Measurements from ENCODE around the gene BRF1. TPM values are rescaled to one million over a fixed set of nuclear protein-coding genes. Genes with fewer than 3 reads are reported as not detected.

The BRF1 gene
- total RNA-seq, 1 donor from 2014 or later, result 16.9 TPM

DNA sequence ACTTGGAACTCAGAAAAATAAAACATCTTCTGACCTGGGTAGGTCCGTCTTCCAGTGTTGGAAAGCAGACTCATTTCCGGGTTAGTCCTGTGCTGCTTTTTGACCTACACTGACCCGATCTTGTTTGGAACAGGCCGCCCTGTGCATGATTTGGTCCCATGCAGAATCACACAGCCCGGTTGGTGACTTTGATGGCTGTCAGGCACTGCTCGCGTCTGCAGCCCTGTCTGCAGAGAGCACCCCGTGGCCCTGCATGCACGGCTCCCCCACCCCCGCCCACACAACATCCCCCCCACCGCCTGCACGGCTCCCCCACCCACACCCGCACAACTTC is 45.4 kb upstream of the BRF1 start:
- H3K9me3 Mint-ChIP-seq, result peaks cover 15% of the 10 kb centered on the region

GRCh38 chr14:105343194-105343593 is 42.4 kb upstream of the BRF1 start:
- H3K27me3 Mint-ChIP-seq (ENCODE audit: insufficient read depth, low read depth), result no peaks in the 10 kb centered on the region
- H3K4me1 Mint-ChIP-seq, result peaks cover 18% of the 10 kb centered on the region
- Histone ChIP-seq H3K9me3 (ENCODE audit: low read depth) (no peaks in the 10 kb centered on the region), H3K4me3 (no peak overlapping the region), H3F3A (ENCODE audit: low read depth) (no peaks in the 10 kb centered on the region), H3K4me1 (peaks cover 6% of the 10 kb centered on the region), H3K27me3 (no peaks in the 10 kb centered on the region), H3K79me2 (ENCODE audit: low read depth) (peaks cover 5% of the 10 kb centered on the region), H4K20me1 (ENCODE audit: low read depth) (peaks cover 9% of the 10 kb centered on the region), H3K27ac (no peak overlapping the region), H3K4me2 (no peak overlapping the region), H2AFZ (replicated peaks) (no peak overlapping the region), H3K9ac (no peak overlapping the region), H3K36me3 (no peaks in the 10 kb centered on the region)
- peaks cover 11% of the 10 kb centered on the region for H3K36me3 Mint-ChIP-seq
- TF ChIP-seq CTCF (IDR thresholded peaks at IDR 0.05), result no peak
- no peak for TF ChIP-seq EZH2 (IDR thresholded peaks at IDR 0.05)
- no peak for TF ChIP-seq EZH2phosphoT487 (IDR thresholded peaks at IDR 0.05)
- H3K9me3 Mint-ChIP-seq, result peaks cover 15% of the 10 kb centered on the region
- H3K27ac Mint-ChIP-seq, result no peak overlapping the region
- DNase-seq (ENCODE audit: low spot score), result no peak
- H3K4me3 Mint-ChIP-seq, result no peak overlapping the region

More for the DNA sequence above, 45.4 kb upstream of the BRF1 start:
- Mint-ChIP-seq H3K27me3 (ENCODE audit: insufficient read depth, low read depth) (peaks cover 1% of the 10 kb centered on the region), H3K36me3 (peaks cover 11% of the 10 kb centered on the region), H3K4me3 (no peak overlapping the region), H3K4me1 (peaks cover 17% of the 10 kb centered on the region), H3K27ac (no peak overlapping the region)
- Histone ChIP-seq H4K20me1 (ENCODE audit: low read depth) (peaks cover 13% of the 10 kb centered on the region), H3K4me3 (no peak overlapping the region), H3K4me2 (no peak overlapping the region), H3F3A (ENCODE audit: low read depth) (no peaks in the 10 kb centered on the region), H3K27me3 (no peaks in the 10 kb centered on the region), H3K9ac (no peak overlapping the region), H3K4me1 (peaks cover under 1% of the 10 kb centered on the region), H3K9me3 (ENCODE audit: low read depth) (no peaks in the 10 kb centered on the region), H3K79me2 (ENCODE audit: low read depth) (peaks cover 5% of the 10 kb centered on the region), H3K36me3 (no peaks in the 10 kb centered on the region), H3K27ac (no peak overlapping the region), H2AFZ (replicated peaks) (no peak overlapping the region)
- no peak for TF ChIP-seq CTCF (IDR thresholded peaks at IDR 0.05)
- TF ChIP-seq EZH2 (IDR thresholded peaks at IDR 0.05), result no peak
- TF ChIP-seq EZH2phosphoT487 (IDR thresholded peaks at IDR 0.05), result no peak
- no peak for DNase-seq (ENCODE audit: low spot score)

DNA sequence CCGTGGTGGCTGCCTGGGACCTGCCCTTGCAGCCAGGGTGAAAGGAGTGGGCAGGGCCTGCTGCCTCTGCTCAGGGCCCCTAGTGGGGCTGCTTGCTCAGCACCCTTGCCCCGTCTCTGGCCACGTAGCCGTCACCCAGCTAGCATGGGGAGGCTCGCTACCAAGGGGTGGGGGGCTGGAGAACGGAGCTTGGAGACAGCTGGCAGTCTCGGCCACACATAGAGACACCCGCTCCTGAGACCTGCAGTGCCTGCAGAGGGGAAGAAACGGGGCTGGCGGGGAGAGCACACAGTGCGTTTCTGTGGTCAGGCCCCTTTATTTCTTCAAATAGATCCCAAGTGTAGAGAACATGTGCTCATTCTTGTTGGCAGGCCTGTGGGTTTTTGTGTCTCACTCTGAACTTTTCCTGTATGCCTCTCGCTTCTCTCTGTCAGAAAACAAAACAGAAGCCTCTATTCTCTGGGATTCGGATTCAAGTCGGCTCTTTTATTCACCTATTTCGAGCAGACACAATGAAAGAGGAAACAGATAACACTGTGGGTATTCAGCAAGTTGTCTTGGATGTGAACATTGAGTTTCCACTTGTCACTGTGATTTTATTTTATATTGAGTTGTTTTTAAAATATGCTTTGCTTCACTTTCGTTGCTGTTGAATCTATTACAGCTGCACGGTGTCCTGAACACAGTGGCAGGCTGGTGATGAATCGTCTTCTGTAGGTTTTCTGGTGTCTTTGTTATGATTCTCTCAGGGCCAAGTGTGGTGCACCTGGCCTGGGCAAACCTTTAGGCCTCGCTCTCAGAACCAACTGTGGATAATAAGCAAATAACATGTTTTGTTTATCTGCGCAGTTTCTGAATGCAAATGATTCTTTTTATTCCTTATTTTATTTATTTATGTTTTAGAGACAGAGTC is 40.3 kb upstream of the BRF1 start:
- Histone ChIP-seq H3K27me3 (no peaks in the 10 kb centered on the region), H3K9me3 (ENCODE audit: low read depth) (no peaks in the 10 kb centered on the region), H2AFZ (replicated peaks) (no peak overlapping the region), H3K36me3 (no peaks in the 10 kb centered on the region), H3K4me3 (no peak overlapping the region), H4K20me1 (ENCODE audit: low read depth) (peaks cover 6% of the 10 kb centered on the region), H3F3A (ENCODE audit: low read depth) (no peaks in the 10 kb centered on the region), H3K9ac (no peak overlapping the region), H3K4me1 (peaks cover 6% of the 10 kb centered on the region), H3K4me2 (no peak overlapping the region), H3K79me2 (ENCODE audit: low read depth) (peaks cover 5% of the 10 kb centered on the region), H3K27ac (no peak overlapping the region)
- Mint-ChIP-seq H3K9me3 (peaks cover 15% of the 10 kb centered on the region), H3K4me1 (peaks cover 18% of the 10 kb centered on the region), H3K27ac (peak overlapping the region; percentile 43), H3K4me3 (no peak overlapping the region), H3K36me3 (peaks cover 11% of the 10 kb centered on the region), H3K27me3 (ENCODE audit: insufficient read depth, low read depth) (no peaks in the 10 kb centered on the region)
- TF ChIP-seq CTCF (IDR thresholded peaks at IDR 0.05) (no peak), EZH2phosphoT487 (IDR thresholded peaks at IDR 0.05) (no peak), EZH2 (IDR thresholded peaks at IDR 0.05) (no peak)
- no peak for DNase-seq (ENCODE audit: low spot score)
